ENCODE measurements around the gene MPZ. TPM values are rescaled to one million over a fixed set of nuclear protein-coding genes. Genes with fewer than 3 reads are reported as not detected.

MPZ gene
- 0.17 to 0.35 TPM (median 0.30 TPM) in 5 replicates for total RNA-seq (2022; extraction: Qiagen RNA extraction; ENCODE audit: low read depth)

DNA sequence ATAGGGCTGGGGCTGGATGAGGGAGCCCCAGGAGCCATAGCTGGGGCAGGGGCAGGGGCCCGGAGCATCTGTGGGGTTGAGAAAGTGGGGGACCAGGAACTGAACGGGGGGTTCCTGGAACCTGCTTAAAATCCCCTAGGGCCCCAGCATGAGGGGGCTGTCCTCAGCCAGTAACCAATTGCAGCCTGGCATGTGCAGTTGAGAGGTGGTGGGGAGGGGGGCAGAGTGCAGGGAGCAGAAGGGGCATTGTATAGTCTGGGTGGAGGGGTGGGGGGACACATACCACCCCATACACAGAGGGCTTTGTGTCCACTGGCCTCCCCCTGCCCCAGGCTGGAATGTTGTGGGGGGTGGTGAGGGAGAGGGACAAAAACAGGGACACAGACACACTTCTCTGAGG, at the start of gene MPZ:
MPZ (minus strand) TSS at position 101 of the 400 bp plus-strand sequence; CDS start at position 38, 63 bp downstream.

DNA sequence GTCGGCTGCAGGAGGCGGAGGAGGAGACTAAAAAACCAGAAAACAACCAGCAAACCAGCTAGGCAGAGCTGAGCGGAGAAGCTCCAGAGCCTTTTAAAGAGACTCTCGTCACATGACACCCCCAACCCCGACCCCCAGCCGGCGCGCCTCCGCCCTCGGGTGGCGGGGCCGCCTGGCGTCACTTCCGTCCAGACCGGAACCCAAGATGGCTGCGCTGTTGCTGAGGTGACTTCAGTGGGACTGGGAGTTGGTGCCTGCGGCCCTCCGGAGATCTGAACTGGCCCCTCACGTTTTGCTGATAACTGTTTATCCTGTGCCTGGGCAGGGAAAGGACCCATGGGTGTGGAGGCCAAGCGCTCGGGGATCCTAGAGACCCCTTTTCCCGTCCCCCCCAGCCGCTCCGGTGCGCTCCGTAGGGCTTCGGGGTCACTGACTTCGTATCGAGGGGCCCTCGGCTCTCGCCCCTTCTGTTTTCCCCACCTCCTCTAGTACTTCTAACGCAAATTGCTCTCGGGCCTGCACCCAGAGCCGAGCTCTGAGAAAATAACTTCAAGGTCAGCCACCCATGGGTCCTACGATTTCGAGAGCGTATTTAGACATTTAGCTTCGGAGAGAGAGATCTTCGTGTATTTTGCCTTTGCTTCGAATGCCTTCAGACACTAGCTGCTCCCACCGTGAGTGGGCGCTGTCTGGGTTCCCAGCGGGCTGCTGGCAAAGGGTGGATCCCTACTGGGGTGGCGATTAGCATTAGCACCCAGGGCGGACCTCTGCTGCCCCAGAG, 4.6 kb upstream of the MPZ start, which contains the start of gene SDHC:
SDHC (plus strand) TSS at position 181 of the 781 bp plus-strand sequence; CDS start at position 206, 25 bp downstream.

GRCh38 chr1:161258439-161259344, 51.1 kb downstream of the MPZ start, which contains the start of gene PCP4L1:
TSS of gene PCP4L1 (plus strand) at chr1:161258745. CDS start at chr1:161258975, 230 bp downstream.

Other genes with a start within 250 kb of the MPZ start
- gene ARHGAP30, start 240.1 kb downstream of the MPZ start, total RNA-seq (2022; extraction: Qiagen RNA extraction; ENCODE audit: low read depth) = 0.07 to 0.14 TPM (median 0.11 TPM) in 5 replicates
- 1.5 to 2.2 TPM (median 1.9 TPM) in 5 replicates for gene NECTIN4, start 220.4 kb downstream of the MPZ start, total RNA-seq (2022; extraction: Qiagen RNA extraction; ENCODE audit: low read depth)
- 1.2 to 2.4 TPM (median 1.6 TPM) in 5 replicates for gene KLHDC9, start 211.6 kb downstream of the MPZ start, total RNA-seq (2022; extraction: Qiagen RNA extraction; ENCODE audit: low read depth)
- gene PFDN2, start 191.9 kb downstream of the MPZ start, total RNA-seq (2022; extraction: Qiagen RNA extraction; ENCODE audit: low read depth) = 118 to 142 TPM (median 129 TPM) in 5 replicates
- 24.4 to 32.0 TPM (median 31.3 TPM) in 5 replicates for gene NIT1, start 191.9 kb downstream of the MPZ start, total RNA-seq (2022; extraction: Qiagen RNA extraction; ENCODE audit: low read depth)
- 26.1 to 32.6 TPM (median 30.9 TPM) in 5 replicates for gene DEDD, start 177.3 kb downstream of the MPZ start, total RNA-seq (2022; extraction: Qiagen RNA extraction; ENCODE audit: low read depth)
- 87.5 to 152 TPM (median 96.7 TPM) in 5 replicates for gene UFC1, start 156.0 kb downstream of the MPZ start, total RNA-seq (2022; extraction: Qiagen RNA extraction; ENCODE audit: low read depth)
- gene USP21, start 150.5 kb downstream of the MPZ start, total RNA-seq (2022; extraction: Qiagen RNA extraction; ENCODE audit: low read depth) = 18.0 to 24.6 TPM (median 20.0 TPM) in 5 replicates
- 10.7 to 14.9 TPM (median 12.9 TPM) in 5 replicates for gene PPOX, start 143.5 kb downstream of the MPZ start, total RNA-seq (2022; extraction: Qiagen RNA extraction; ENCODE audit: low read depth)
- gene B4GALT3, start 132.5 kb downstream of the MPZ start, total RNA-seq (2022; extraction: Qiagen RNA extraction; ENCODE audit: low read depth) = 24.3 to 29.3 TPM (median 28.7 TPM) in 5 replicates
- gene ADAMTS4, start 110.9 kb downstream of the MPZ start, total RNA-seq (2022; extraction: Qiagen RNA extraction; ENCODE audit: low read depth) = not detected in 5 replicates
- gene NDUFS2, start 107.6 kb downstream of the MPZ start, total RNA-seq (2022; extraction: Qiagen RNA extraction; ENCODE audit: low read depth) = 81.9 to 101 TPM (median 84.4 TPM) in 5 replicates
- 0.51 TPM in 1 of 5 replicates, not detected in the others for gene FCER1G, start 94.7 kb downstream of the MPZ start, total RNA-seq (2022; extraction: Qiagen RNA extraction; ENCODE audit: low read depth)
- gene APOA2, start 86.3 kb downstream of the MPZ start, total RNA-seq (2022; extraction: Qiagen RNA extraction; ENCODE audit: low read depth) = 6.6 TPM in 1 of 5 replicates, not detected in the others
- gene TOMM40L, start 83.9 kb downstream of the MPZ start, total RNA-seq (2022; extraction: Qiagen RNA extraction; ENCODE audit: low read depth) = 9.9 to 11.5 TPM (median 11.1 TPM) in 5 replicates
- not detected in 5 replicates for gene NR1I3, start 71.8 kb downstream of the MPZ start, total RNA-seq (2022; extraction: Qiagen RNA extraction; ENCODE audit: low read depth)
- 0.09 to 0.13 TPM in 2 of 5 replicates, not detected in the others for gene PCP4L1, start 51.2 kb downstream of the MPZ start, total RNA-seq (2022; extraction: Qiagen RNA extraction; ENCODE audit: low read depth)
- 233 to 270 TPM (median 243 TPM) in 5 replicates for gene SDHC, start 4.4 kb upstream of the MPZ start, total RNA-seq (2022; extraction: Qiagen RNA extraction; ENCODE audit: low read depth)
- gene CFAP126, start 57.9 kb upstream of the MPZ start, total RNA-seq (2022; extraction: Qiagen RNA extraction; ENCODE audit: low read depth) = 0.14 to 0.56 TPM (median 0.28 TPM) in 4 of 5 replicates, not detected in the other
- not detected in 5 replicates for gene FCGR2A, start 195.5 kb upstream of the MPZ start, total RNA-seq (2022; extraction: Qiagen RNA extraction; ENCODE audit: low read depth)
- gene HSPA6, start 214.6 kb upstream of the MPZ start, total RNA-seq (2022; extraction: Qiagen RNA extraction; ENCODE audit: low read depth) = 1.3 to 8.1 TPM (median 2.0 TPM) in 5 replicates
- not detected in 5 replicates for gene FCGR3A, start 239.8 kb upstream of the MPZ start, total RNA-seq (2022; extraction: Qiagen RNA extraction; ENCODE audit: low read depth)